NCI-H82 treated with DMSO at 0.1 percent for 48 hours (cell line): ENCODE data around the gene FLII.
A peak's percentile ranks its signal among the peaks of the same experiment; 100 is the strongest.

Source experiments
- DNase-seq: peaks from one replicate; lab custom pipeline; 2025; ENCODE audit not compliant: unreplicated experiment; lab: John Stamatoyannopoulos, UW

FLII gene

GRCh38 chr17:18245038-18245776, 13.3 kb downstream of the FLII start:
- no peak for DNase-seq

- no peak for DNase-seq
Observed at GRCh38 chr17:18241229-18241871, 17.2 kb downstream of the FLII start.

GRCh38 chr17:18240449-18240848, 18.1 kb downstream of the FLII start:
- no peak for DNase-seq

- no peak for DNase-seq
Observed at GRCh38 chr17:18238299-18238698, 20.2 kb downstream of the FLII start.

GRCh38 chr17:18237461-18237860, 21.1 kb downstream of the FLII start:
- no peak for DNase-seq

GRCh38 chr17:18236494-18236893, 22.0 kb downstream of the FLII start:
- DNase-seq: no peak

- DNase-seq: no peak
Observed at GRCh38 chr17:18235743-18236256, 22.7 kb downstream of the FLII start.

- DNase-seq: no peak
Observed at GRCh38 chr17:18234853-18235380, 23.6 kb downstream of the FLII start.

- no peak for DNase-seq
Observed at GRCh38 chr17:18233803-18234518, 24.6 kb downstream of the FLII start.

GRCh38 chr17:18231164-18231563, 27.4 kb downstream of the FLII start:
- no peak for DNase-seq

GRCh38 chr17:18230288-18231141, 28.0 kb downstream of the FLII start:
- DNase-seq: no peak

- no peak for DNase-seq
Observed at GRCh38 chr17:18229771-18230170, 28.8 kb downstream of the FLII start.

GRCh38 chr17:18229254-18229653, 29.3 kb downstream of the FLII start:
- no peak for DNase-seq

GRCh38 chr17:18228176-18228682, 30.3 kb downstream of the FLII start:
- no peak for DNase-seq

GRCh38 chr17:18227635-18228034, 30.9 kb downstream of the FLII start:
- no peak for DNase-seq

- DNase-seq: no peak
Observed at GRCh38 chr17:18226284-18226945, 32.1 kb downstream of the FLII start.

GRCh38 chr17:18225642-18226283, 32.8 kb downstream of the FLII start:
- no peak for DNase-seq

GRCh38 chr17:18225121-18225641, 33.4 kb downstream of the FLII start, which contains the start of gene LLGL1:
Gene LLGL1 (plus strand): TSS chr17:18225635. CDS start chr17:18225683, 48 bp downstream.
- peak; percentile 90 for DNase-seq
